NCI-H1436 (cell line): ENCODE results near the gene PIH1D1.
"Not testable (repeated sequence)": the region's sequence is repeated elsewhere in the genome, so short reads cannot be mapped to it uniquely, and the experiment has no call there.

Source experiments
- DNase-seq: peaks from one replicate; lab custom pipeline; 2025; lab: John Stamatoyannopoulos, UW

PIH1D1 gene

GRCh38 chr19:49481020-49481683 lies 29.5 kb upstream of the PIH1D1 start:
- DNase-seq, result no peak

- DNase-seq, result no peak
These were observed 28.5 kb upstream of the PIH1D1 start for GRCh38 chr19:49479975-49480628.

GRCh38 chr19:49475995-49476880 lies 24.6 kb upstream of the PIH1D1 start:
- peak; percentile 78 for DNase-seq

- no peak for DNase-seq
These were observed 23.7 kb upstream of the PIH1D1 start for GRCh38 chr19:49475191-49475917.

GRCh38 chr19:49474542-49474924 lies 22.9 kb upstream of the PIH1D1 start:
- no peak for DNase-seq

GRCh38 chr19:49473868-49474541 lies 22.4 kb upstream of the PIH1D1 start, which contains the start of gene FLT3LG:
FLT3LG (plus strand) TSS chr19:49474215; CDS start chr19:49474640, 425 bp downstream.
- DNase-seq, result peak; percentile 76

GRCh38 chr19:49473501-49473867 lies 21.9 kb upstream of the PIH1D1 start:
- DNase-seq, result not testable (repeated sequence)

GRCh38 chr19:49472936-49473335 lies 21.3 kb upstream of the PIH1D1 start:
- DNase-seq, result no peak

- no peak for DNase-seq
These were observed 19.0 kb upstream of the PIH1D1 start for GRCh38 chr19:49470615-49470978.

- DNase-seq, result no peak
These were observed 18.4 kb upstream of the PIH1D1 start for GRCh38 chr19:49469828-49470614.

GRCh38 chr19:49468746-49469447 lies 17.3 kb upstream of the PIH1D1 start:
- DNase-seq, result peak; percentile 99

GRCh38 chr19:49468199-49468598 lies 16.6 kb upstream of the PIH1D1 start:
- DNase-seq, result no peak

GRCh38 chr19:49465371-49465770 lies 13.8 kb upstream of the PIH1D1 start:
- DNase-seq, result no peak

- DNase-seq, result no peak
These were observed 12.5 kb upstream of the PIH1D1 start for GRCh38 chr19:49463960-49464740.

GRCh38 chr19:49462492-49462891 lies 10.9 kb upstream of the PIH1D1 start:
- no peak for DNase-seq

GRCh38 chr19:49461656-49462055 lies 10.0 kb upstream of the PIH1D1 start:
- no peak for DNase-seq

- DNase-seq, result not testable (repeated sequence)
These were observed 9.5 kb upstream of the PIH1D1 start for GRCh38 chr19:49461130-49461529.

- no peak for DNase-seq
These were observed 7.8 kb upstream of the PIH1D1 start for GRCh38 chr19:49459388-49459787.

- DNase-seq, result no peak
These were observed 6.9 kb upstream of the PIH1D1 start for GRCh38 chr19:49458567-49458903.
